Ishikawa (cell line): Measurements from ENCODE around the gene HOXA5.

Experiments used
- CEBPB ChIP-seq: IDR thresholded peaks from 2 replicates; pipeline ENCODE4 v1.6.1; 2012
- CREB1 ChIP-seq: IDR thresholded peaks from 2 replicates; pipeline ENCODE4 v1.6.1; 2012; ENCODE audit warnings: low read depth
- EGR1 ChIP-seq: IDR thresholded peaks from 2 replicates; pipeline ENCODE4 v1.6.1; 2012
- EP300 ChIP-seq: IDR thresholded peaks from 2 replicates; pipeline ENCODE4 v1.6.1; 2012; ENCODE audit warnings: borderline replicate concordance
- FOXM1 ChIP-seq: IDR thresholded peaks from 2 replicates; pipeline ENCODE4 v1.6.1; 2012; ENCODE audit warnings: low read depth, borderline replicate concordance
- NFIC ChIP-seq: IDR thresholded peaks from 2 replicates; pipeline ENCODE4 v1.6.1; 2012
- RAD21 ChIP-seq: IDR thresholded peaks from 2 replicates; pipeline ENCODE4 v1.6.1; 2012; ENCODE audit warnings: low read depth
- TAF1 ChIP-seq: IDR thresholded peaks from 2 replicates; pipeline ENCODE4 v1.6.1; 2012; ENCODE audit warnings: low read depth, mild to moderate bottlenecking
- TCF12 ChIP-seq: IDR thresholded peaks from 2 replicates; pipeline ENCODE4 v1.6.1; 2012; ENCODE audit warnings: low read depth
- TEAD4 ChIP-seq: IDR thresholded peaks from 2 replicates; pipeline ENCODE4 v1.6.1; 2012
- YY1 ChIP-seq: IDR thresholded peaks from 2 replicates; pipeline ENCODE4 v1.6.1; 2012; ENCODE audit warnings: low read depth
- ZBTB7A ChIP-seq: IDR thresholded peaks from 2 replicates; pipeline ENCODE4 v1.6.1; 2012; ENCODE audit warnings: low read depth
- TF ChIP-seq, protein P1 (sequence below): IDR thresholded peaks from 2 replicates; pipeline ENCODE4 v1.6.1; 2012
- TF ChIP-seq, protein P2 (sequence below): IDR thresholded peaks from 2 replicates; pipeline ENCODE4 v1.6.1; 2012
- TF ChIP-seq, protein P3 (sequence below): IDR thresholded peaks from 2 replicates; pipeline ENCODE4 v1.6.1; 2012; ENCODE audit warnings: low read depth, mild to moderate bottlenecking

The HOXA5 gene

DNA sequence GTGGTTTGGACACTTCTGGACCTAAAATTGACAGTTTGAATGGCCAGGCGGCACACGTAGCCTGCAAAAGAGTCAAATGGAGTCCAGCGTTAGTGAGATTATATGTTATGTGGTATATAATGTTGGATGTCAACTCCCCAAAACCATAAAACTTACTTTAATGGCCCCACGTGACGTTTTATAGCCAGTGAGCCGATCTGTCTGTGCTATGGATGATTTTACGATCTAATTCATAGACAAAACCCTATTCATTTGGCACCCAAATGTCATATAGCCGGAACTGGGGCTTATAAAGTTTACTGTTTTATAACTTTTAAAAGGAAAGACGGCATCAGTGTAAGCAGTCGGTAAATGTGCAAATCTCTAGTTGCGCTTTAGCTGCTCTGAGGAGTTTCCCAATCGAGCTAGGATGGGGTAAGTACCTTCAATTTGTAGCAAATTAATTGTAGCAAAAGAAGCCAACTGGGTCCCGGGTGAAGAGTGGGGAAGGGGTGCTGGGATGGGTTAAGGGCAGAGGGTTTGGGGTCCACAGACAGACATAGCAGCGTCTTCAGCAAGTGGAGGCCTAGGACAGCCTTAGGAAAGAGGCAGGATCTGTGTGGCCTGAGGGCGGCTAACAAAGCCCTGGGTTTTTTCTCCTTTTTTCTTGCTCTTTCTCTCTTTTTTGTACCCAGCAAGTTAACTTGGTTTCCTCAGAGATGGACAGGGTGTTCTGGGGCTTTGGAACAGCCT is 3.2 kb downstream of the HOXA5 start:
- TF ChIP-seq RAD21 = no peak
- TF ChIP-seq, protein P1, sequence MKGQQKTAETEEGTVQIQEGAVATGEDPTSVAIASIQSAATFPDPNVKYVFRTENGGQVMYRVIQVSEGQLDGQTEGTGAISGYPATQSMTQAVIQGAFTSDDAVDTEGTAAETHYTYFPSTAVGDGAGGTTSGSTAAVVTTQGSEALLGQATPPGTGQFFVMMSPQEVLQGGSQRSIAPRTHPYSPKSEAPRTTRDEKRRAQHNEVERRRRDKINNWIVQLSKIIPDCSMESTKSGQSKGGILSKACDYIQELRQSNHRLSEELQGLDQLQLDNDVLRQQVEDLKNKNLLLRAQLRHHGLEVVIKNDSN = no peak
- no peak for TF ChIP-seq EP300
- TF ChIP-seq, protein P2, sequence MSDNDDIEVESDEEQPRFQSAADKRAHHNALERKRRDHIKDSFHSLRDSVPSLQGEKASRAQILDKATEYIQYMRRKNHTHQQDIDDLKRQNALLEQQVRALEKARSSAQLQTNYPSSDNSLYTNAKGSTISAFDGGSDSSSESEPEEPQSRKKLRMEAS = no peak
- TF ChIP-seq YY1 = no peak
- no peak for TF ChIP-seq FOXM1

DNA sequence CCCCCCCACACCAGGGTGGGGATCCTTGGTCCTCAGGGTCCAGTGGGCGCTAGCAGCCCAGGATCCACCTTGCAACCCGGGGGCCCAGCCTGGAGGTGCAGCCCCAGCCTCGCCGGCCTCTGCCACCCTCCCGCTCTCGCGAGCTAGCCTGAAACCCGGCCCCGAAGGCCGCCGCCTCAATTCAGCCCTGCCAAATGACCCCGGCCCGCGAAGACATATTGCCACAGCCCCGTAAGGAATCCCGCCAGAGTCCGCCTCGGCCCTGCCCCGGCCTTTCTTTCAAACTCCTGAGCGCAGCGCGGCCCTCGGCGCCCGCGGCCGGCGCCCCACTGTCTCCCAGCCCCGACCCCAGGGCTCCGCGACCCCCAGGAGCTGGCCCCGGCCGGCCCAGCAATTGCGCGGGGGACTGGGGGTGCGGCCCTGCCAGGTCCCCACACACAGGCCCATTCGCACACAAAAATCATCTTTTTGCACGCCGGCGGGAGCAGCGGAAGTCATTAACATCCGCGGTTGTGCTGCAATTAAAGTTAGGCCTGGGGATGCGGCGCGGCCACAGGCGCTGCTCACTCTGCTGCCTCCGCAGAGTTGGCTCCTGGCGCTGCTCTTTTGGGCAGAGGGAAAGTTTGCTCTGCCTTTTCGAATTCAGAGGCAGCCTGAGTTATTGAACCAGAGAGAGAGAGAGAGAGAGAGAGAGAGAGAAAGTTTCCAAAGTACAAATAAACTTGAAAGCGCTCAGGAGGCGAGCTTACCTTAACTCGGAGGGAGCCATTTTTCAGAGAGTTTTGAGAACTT is 4.0 kb downstream of the HOXA5 start:
- TF ChIP-seq EP300 (no peak), TAF1 (no peak), CEBPB (no peak), EGR1 (no peak), NFIC (no peak), TCF12 (no peak), ZBTB7A (no peak), RAD21 (no peak), CREB1 (no peak), FOXM1 (no peak), YY1 (no peak), TEAD4 (no peak)
- TF ChIP-seq, protein P1 = no peak
- TF ChIP-seq, protein P2 = no peak
- TF ChIP-seq, protein P3, sequence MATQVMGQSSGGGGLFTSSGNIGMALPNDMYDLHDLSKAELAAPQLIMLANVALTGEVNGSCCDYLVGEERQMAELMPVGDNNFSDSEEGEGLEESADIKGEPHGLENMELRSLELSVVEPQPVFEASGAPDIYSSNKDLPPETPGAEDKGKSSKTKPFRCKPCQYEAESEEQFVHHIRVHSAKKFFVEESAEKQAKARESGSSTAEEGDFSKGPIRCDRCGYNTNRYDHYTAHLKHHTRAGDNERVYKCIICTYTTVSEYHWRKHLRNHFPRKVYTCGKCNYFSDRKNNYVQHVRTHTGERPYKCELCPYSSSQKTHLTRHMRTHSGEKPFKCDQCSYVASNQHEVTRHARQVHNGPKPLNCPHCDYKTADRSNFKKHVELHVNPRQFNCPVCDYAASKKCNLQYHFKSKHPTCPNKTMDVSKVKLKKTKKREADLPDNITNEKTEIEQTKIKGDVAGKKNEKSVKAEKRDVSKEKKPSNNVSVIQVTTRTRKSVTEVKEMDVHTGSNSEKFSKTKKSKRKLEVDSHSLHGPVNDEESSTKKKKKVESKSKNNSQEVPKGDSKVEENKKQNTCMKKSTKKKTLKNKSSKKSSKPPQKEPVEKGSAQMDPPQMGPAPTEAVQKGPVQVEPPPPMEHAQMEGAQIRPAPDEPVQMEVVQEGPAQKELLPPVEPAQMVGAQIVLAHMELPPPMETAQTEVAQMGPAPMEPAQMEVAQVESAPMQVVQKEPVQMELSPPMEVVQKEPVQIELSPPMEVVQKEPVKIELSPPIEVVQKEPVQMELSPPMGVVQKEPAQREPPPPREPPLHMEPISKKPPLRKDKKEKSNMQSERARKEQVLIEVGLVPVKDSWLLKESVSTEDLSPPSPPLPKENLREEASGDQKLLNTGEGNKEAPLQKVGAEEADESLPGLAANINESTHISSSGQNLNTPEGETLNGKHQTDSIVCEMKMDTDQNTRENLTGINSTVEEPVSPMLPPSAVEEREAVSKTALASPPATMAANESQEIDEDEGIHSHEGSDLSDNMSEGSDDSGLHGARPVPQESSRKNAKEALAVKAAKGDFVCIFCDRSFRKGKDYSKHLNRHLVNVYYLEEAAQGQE = no peak

DNA sequence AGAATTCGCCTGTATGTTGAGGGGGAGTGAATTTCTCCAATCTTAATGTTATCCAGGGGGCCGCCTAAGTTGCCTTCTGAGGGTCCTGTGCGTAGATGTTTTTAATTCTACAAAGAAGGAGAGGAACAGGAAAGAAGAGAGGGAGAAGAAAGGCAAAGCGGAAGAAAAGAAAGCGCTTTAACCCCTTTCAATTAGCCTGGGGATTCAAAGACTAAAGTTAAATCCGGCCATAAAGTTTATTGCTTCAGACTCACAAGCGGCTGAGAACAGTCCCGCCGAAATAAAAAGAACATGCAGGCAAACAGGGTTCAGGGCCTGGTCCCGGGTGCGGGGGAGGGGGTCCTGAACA is 4.5 kb downstream of the HOXA5 start:
- TF ChIP-seq EGR1 (no peak), RAD21 (no peak), YY1 (no peak), TAF1 (no peak), FOXM1 (no peak), CEBPB (no peak), CREB1 (no peak), TCF12 (no peak), NFIC (no peak)
- TF ChIP-seq, protein P1 = no peak
- TF ChIP-seq, protein P2 = no peak
- TF ChIP-seq, protein P3 = no peak

DNA sequence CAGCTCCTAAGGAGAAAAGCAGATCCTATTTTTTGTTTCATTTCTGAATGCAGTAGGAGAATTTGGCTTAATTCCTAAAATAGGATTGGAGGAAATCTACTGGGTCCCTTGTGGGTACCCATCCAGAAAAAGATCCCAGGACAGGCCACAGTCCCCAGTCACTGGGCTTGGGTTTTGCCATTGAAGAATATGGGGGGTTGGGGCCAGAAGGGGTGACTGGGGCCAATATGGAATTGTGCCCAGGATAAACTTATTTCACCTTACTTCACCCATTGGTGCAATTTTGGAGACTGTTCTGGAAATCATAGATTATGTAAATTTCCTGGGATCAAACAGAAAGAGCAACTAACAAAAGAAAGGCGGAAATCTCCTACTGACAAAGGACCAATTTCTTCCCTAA is 5.0 kb downstream of the HOXA5 start:
- TF ChIP-seq CEBPB = no peak
- no peak for TF ChIP-seq TCF12
- TF ChIP-seq, protein P3 = no peak
- TF ChIP-seq RAD21 = no peak
- TF ChIP-seq, protein P2 = no peak
- no peak for TF ChIP-seq CREB1
- no peak for TF ChIP-seq EP300
